ENCODE measurements around the gene FGD2. TPM values are rescaled to one million over a fixed set of nuclear protein-coding genes. Genes with fewer than 3 reads are reported as not detected.
A peak's percentile ranks its signal among the peaks of the same experiment; 100 is the strongest.

FGD2 gene
- total RNA-seq, 2 donors from 2014 or later = not detected

- WGBS, 2 experiments (ENCODE audit: insufficient coverage in 1 of 2, insufficient read length in 1 of 2) = 73 to 100% methylated on average over 1 to 4 of the region's 4 CpGs
- Histone ChIP-seq H3K4me3 (ENCODE audit: low read length) (no peak overlapping the region), H3K9ac (ENCODE audit: extremely low read depth, low read length, poor library complexity, severe bottlenecking) (no peak overlapping the region), H3K36me3 (ENCODE audit: control insufficient read depth, insufficient read depth, low read length) (no peaks in the 10 kb centered on the region), H3K27me3 (ENCODE audit: control insufficient read depth, insufficient read depth, low read length, poor library complexity, severe bottlenecking) (no peaks in the 10 kb centered on the region), H3K4me1 (ENCODE audit: control insufficient read depth, insufficient read depth, low read length) (no peaks in the 10 kb centered on the region), H3K27ac (ENCODE audit: low read depth, low read length) (no peak overlapping the region), H3K9me3 (ENCODE audit: control insufficient read depth, low read length) (peaks cover 11% of the 10 kb centered on the region)
- DNase-seq = peak; percentile 90
- no peak overlapping the region for H3K27ac Mint-ChIP-seq
- H3K9me3 Mint-ChIP-seq = peaks cover 19% of the 10 kb centered on the region
- no peaks in the 10 kb centered on the region for H3K36me3 Mint-ChIP-seq (ENCODE audit: low read depth)
- H3K4me3 Mint-ChIP-seq = no peak overlapping the region
- peaks cover 2% of the 10 kb centered on the region for H3K27me3 Mint-ChIP-seq (ENCODE audit: insufficient read depth)
- TF ChIP-seq CTCF (conservative IDR thresholded peaks at IDR 0.05) = peak; percentile 88
- no peaks in the 10 kb centered on the region for H3K4me1 Mint-ChIP-seq
These were observed 24.0 kb downstream of the FGD2 start for GRCh38 chr6:37029249-37029971.

GRCh38 chr6:37030599-37030998 is 25.1 kb downstream of the FGD2 start:
- Mint-ChIP-seq H3K27ac (no peak overlapping the region), H3K36me3 (ENCODE audit: low read depth) (no peaks in the 10 kb centered on the region), H3K4me1 (no peaks in the 10 kb centered on the region), H3K4me3 (no peak overlapping the region), H3K27me3 (ENCODE audit: insufficient read depth) (peaks cover 2% of the 10 kb centered on the region), H3K9me3 (peaks cover 19% of the 10 kb centered on the region)
- H3K4me3 ChIP-seq (ENCODE audit: low read length) = no peak overlapping the region
- peaks cover 11% of the 10 kb centered on the region for H3K9me3 ChIP-seq (ENCODE audit: control insufficient read depth, low read length)
- DNase-seq = no peak
- H3K36me3 ChIP-seq (ENCODE audit: control insufficient read depth, insufficient read depth, low read length) = no peaks in the 10 kb centered on the region
- H3K27ac ChIP-seq (ENCODE audit: low read depth, low read length) = no peak overlapping the region
- no peaks in the 10 kb centered on the region for H3K4me1 ChIP-seq (ENCODE audit: control insufficient read depth, insufficient read depth, low read length)
- no peak overlapping the region for H3K9ac ChIP-seq (ENCODE audit: extremely low read depth, low read length, poor library complexity, severe bottlenecking)
- H3K27me3 ChIP-seq (ENCODE audit: control insufficient read depth, insufficient read depth, low read length, poor library complexity, severe bottlenecking) = no peaks in the 10 kb centered on the region
- TF ChIP-seq CTCF (conservative IDR thresholded peaks at IDR 0.05) = no peak
- WGBS, 2 experiments (ENCODE audit: insufficient coverage in 1 of 2, insufficient read length in 1 of 2) = 90% methylated on average over 2 of the region's 2 CpGs

DNA sequence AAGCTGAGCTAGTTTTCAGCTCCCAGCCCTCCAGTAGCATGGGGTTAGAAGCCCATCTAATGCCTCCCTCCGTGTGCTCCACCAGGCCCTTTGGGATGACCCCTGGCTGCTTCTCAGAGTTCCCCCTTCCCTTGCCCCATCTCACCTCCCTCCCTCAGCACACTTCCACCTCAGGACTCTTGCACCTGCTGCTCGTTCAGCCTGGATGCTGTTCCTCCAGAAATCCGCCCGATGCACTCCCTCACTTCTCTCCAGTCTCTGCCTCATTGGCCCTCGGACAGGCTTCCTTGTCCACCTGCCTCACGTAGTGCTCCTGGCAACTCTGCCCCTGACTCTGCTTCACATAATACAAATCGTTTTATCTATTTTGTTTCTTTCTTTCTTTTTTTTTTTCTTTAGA is 26.8 kb downstream of the FGD2 start:
- no peak for TF ChIP-seq CTCF (conservative IDR thresholded peaks at IDR 0.05)
- H3K27me3 Mint-ChIP-seq (ENCODE audit: insufficient read depth) = no peaks in the 10 kb centered on the region
- Histone ChIP-seq H3K4me3 (ENCODE audit: low read length) (no peak overlapping the region), H3K27ac (ENCODE audit: low read depth, low read length) (no peak overlapping the region), H3K9ac (ENCODE audit: extremely low read depth, low read length, poor library complexity, severe bottlenecking) (no peak overlapping the region), H3K9me3 (ENCODE audit: control insufficient read depth, low read length) (peaks cover 11% of the 10 kb centered on the region), H3K27me3 (ENCODE audit: control insufficient read depth, insufficient read depth, low read length, poor library complexity, severe bottlenecking) (no peaks in the 10 kb centered on the region), H3K36me3 (ENCODE audit: control insufficient read depth, insufficient read depth, low read length) (no peaks in the 10 kb centered on the region), H3K4me1 (ENCODE audit: control insufficient read depth, insufficient read depth, low read length) (no peaks in the 10 kb centered on the region)
- H3K4me3 Mint-ChIP-seq = no peak overlapping the region
- DNase-seq = no peak
- no peaks in the 10 kb centered on the region for H3K36me3 Mint-ChIP-seq (ENCODE audit: low read depth)
- 88 to 94% methylated on average over 7 of the region's 7 CpGs for WGBS, 2 experiments (ENCODE audit: insufficient coverage in 1 of 2, insufficient read length in 1 of 2)
- peaks cover 19% of the 10 kb centered on the region for H3K9me3 Mint-ChIP-seq
- no peak overlapping the region for H3K27ac Mint-ChIP-seq
- no peaks in the 10 kb centered on the region for H3K4me1 Mint-ChIP-seq

All from endodermal cell (in vitro differentiated cells).